Measurements from ENCODE around the gene P2RY2. TPM values are rescaled to one million over a fixed set of nuclear protein-coding genes. Genes with fewer than 3 reads are reported as not detected.

Gene P2RY2
- total RNA-seq: 2.3 and 6.3 TPM in 2 replicates

DNA sequence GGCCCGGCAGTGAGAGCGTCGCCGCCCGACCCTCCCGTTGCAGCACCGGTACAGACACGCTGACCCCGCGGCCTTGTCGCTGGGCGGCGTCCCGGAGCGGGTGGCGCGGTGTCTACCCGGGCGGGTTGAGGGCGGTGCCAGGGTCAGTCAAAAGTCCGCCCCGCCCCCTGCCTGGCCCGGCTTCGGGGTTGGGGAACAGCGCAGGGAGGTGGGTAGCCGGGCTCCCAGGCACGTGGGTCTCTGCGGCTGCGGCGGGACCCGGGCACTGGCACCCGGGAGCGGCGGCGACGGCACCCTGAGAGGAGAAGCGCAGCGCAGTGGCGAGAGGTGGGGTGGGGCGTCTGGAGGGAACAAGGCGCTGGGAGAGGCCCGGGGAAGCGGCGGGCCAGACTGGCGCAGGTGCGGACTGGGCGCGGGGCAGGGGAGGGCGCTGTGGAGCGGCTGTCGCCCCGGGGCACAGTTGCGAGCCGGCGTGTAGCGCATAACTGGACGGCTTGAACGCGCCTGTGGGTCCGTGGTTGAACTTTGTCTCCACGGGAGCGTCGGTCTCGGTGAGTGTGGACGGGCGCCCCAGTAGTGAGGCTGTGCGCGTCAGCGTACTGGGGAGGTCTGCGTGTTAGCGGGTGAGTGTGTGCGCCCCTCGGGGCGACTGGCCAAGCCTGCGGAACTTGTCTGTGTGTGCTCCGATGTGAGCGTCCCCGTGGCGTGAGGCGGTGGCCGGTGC is at the start of gene P2RY2:
P2RY2 (plus strand) TSS at position 176 of the 724 bp plus-strand sequence. CDS start 15,879 bp downstream, outside the sequence.
- no peak for DNase-seq (ENCODE audit: low read depth, low spot score)

GRCh38 chr11:73168925-73169579 is 49.0 kb upstream of the P2RY2 start:
- DNase-seq (ENCODE audit: low read depth, low spot score): no peak

DNA sequence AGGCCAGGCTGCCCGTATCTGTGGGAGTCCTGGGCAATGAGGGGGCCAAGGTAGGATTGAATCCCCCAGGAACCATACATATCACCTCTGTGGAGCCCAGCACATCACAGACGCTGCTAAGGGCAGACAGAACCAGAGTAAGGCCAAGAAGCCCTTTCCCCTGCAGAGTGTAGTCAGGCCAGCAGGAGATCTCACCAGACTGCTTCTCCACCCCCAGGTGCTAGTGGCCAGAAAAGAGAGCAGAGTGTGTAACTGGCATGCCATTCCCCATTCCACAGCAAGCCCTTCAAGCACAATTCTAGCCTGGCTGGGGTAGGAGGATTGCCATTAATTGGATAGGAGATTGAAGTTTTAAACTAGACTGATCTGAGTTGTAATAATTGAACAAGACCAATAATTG is 47.9 kb upstream of the P2RY2 start:
- no peak for DNase-seq (ENCODE audit: low read depth, low spot score)

- no peak for DNase-seq (ENCODE audit: low read depth, low spot score)
These were observed 46.5 kb upstream of the P2RY2 start for GRCh38 chr11:73171436-73172161.

DNA sequence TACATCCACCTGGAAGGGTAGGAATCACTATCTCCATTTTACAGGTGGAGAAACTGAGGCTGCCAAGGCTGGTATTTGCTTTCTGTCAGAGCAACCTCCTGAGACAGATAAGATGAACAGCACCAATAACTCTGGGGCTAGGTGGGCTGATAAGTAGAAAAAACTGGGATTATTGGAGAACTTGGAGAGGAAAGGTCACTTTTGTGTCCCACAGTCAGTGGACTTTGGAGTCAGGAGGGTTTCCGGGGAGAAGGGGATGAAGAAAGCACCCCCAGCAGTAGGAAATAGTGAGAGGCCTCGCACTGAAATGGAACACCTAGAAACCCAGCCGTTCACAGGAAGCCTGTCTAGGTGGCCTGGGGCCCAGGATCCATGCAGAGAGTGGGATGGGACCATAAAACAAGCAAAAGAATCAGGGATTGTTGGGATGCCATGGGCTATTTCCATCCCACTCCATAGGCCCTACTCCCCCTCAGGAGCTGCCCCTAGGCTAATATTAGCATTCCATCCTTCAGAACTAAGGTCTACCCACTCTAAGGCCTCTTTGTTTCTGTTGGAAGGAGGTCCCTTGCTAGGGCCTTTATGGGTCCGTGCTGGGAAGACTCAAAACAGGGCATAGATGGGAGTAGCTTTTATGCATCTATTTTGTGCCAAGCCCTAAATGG is 45.0 kb upstream of the P2RY2 start:
- no peak for DNase-seq (ENCODE audit: low read depth, low spot score)

DNA sequence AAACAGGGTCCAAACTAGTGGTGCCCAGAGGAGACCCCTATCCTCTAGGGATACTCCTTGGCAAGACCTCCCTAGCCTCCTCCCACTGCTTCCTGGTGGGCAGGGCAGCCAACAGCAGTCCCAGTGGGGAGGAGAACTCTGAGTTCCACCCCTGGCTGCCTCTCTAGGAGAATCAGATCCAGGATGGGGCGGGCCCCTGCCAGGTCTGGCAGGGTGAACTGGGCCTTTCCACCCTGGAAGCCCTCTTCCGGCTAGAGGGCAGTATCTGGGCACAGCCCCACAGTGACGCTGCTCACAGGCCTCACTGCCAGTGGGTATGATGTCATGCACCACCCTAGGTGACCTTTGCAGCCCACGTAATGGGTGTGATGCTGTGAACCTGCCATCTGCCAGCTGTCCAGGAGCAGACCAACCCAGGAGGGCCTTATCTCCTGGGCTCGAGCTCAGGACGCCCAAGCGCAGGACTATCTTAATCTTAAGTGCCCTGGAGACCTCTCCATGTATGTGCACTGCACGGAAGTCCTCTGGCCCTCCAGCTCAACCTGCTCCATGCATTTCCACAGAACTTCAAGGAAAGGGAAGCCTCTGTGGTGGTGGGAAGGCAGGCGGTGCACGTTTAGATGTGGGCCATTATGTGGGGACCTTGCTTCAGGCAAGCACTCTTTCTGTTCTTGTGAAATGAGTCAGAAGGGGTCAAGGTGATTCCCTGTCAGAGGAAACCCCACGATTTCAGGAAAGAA is 44.2 kb upstream of the P2RY2 start:
- no peak for DNase-seq (ENCODE audit: low read depth, low spot score)

- DNase-seq (ENCODE audit: low read depth, low spot score): no peak
These were observed 43.6 kb upstream of the P2RY2 start for GRCh38 chr11:73174495-73174791.

GRCh38 chr11:73175551-73176144 is 42.4 kb upstream of the P2RY2 start:
- no peak for DNase-seq (ENCODE audit: low read depth, low spot score)

- no peak for DNase-seq (ENCODE audit: low read depth, low spot score)
These were observed 41.8 kb upstream of the P2RY2 start for GRCh38 chr11:73176145-73176873.

GRCh38 chr11:73176874-73177155 is 41.3 kb upstream of the P2RY2 start:
- DNase-seq (ENCODE audit: low read depth, low spot score): no peak

GRCh38 chr11:73177380-73177777 is 40.7 kb upstream of the P2RY2 start:
- DNase-seq (ENCODE audit: low read depth, low spot score): peak; percentile 63

- DNase-seq (ENCODE audit: low read depth, low spot score): peak; percentile 80
These were observed 40.1 kb upstream of the P2RY2 start for GRCh38 chr11:73177778-73178539.

DNA sequence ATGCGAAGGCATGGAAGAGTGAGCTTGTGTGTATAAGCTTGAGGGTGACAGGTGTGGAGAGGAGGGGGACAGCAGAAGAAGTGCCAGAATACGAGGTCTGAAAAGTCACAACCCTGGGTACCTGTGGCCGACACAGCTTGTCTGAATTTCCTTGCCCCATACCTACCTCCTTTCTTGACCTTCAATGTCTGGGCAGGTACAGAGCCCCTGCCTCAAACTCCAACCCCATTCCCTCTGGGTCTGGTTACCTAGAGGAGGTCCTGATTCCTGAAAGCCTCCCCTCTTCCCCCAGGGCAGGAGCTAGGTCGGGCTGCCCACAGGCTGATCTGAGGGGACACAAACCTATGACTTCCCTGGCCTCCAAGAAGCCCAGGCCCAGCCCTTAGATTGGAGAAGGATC is 39.4 kb upstream of the P2RY2 start:
- DNase-seq (ENCODE audit: low read depth, low spot score): no peak

DNA sequence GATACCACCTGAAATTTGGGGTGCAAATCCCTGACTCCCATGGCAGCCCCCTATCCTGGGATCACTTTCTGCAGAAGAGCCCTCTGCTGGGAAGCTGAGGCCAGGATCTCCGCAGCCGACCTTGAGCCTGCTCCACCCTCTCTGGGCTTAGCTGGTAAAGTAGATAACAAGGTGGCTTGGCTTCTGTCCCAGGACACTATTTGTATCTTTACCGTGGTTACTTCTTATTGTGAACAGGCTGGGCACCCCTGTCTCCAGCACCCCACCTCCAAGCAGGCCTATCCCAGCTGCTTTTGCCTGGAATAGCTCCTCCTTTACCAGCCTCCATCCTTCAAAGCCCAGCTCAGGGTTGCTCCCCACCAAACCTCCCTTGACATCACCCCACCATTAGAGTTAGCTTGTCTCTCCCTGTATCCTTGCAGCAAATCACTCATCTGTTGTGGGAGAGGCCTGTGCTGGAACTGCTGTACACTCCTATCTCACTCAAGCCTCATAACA is 35.2 kb upstream of the P2RY2 start:
- DNase-seq (ENCODE audit: low read depth, low spot score): no peak

DNA sequence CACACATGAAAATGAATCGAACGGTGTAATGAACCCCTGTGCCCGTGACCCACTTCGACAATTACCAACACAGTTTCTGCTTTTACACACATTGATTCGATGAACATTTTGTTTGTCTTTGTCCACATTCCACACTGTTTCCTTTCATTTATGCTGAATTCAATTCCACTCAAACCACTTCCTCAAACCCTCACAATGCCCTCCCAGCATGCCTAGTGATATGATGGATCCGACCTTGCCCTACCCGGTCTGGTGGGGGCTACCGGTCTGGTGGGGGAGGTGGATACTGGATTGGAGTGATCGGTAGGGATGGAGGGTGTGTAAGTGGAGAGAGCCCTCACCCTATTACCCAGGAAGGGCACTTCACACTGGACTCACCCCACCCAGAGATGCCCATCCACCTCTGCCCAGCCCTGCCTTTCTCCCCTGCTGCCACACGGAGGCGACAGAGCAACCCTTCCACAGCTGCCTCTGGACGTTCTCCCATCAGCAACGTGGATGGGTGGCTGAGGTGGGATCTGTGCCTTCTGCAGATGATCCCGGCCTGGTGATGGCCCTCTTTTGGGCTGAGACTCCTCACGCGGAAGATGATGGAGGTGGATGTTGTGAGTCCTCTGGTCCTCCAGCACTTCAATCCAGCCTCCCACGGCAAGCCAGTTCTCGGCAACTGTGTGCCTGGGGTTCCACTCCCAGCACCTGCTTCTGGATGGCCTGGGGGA is 33.0 kb upstream of the P2RY2 start:
- peak; percentile 26 for DNase-seq (ENCODE audit: low read depth, low spot score)

DNA sequence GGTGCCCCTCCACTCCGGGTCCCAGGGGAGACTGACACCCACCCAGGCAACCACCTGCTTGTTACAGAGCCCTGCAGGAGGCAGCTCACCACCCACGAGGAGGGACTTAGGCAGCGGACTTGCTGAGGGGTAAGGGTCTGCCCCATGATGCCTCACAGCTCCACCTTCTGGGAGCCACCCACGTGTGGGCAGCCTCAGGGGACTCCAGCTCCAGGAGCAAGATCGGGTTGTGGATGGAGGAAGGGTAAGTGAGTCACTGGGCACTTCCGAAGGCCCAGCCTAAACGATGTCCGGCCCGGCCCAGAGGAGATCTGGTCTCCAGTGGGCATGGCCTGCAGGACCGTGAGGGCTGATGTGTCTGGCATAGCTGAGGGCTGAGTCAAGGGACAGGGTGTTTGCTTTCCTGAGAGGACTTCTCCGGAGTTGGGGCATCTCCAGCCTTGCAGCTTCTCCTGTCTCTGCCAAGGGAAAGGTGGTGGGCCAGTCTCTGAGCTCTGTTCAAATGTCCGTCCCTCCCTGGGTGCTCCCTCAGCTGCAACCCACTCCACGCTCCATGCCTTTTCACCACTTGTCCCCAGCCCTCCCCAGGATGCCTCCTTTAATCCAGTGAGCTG is 32.3 kb upstream of the P2RY2 start:
- peak; percentile 26 for DNase-seq (ENCODE audit: low read depth, low spot score)

GRCh38 chr11:73186294-73186850 is 31.7 kb upstream of the P2RY2 start:
- no peak for DNase-seq (ENCODE audit: low read depth, low spot score)

GRCh38 chr11:73186886-73187285 is 31.2 kb upstream of the P2RY2 start:
- no peak for DNase-seq (ENCODE audit: low read depth, low spot score)
